ENCODE data around the gene CYB5R4. TPM values are rescaled to one million over a fixed set of nuclear protein-coding genes. Genes with fewer than 3 reads are reported as not detected.
"Not testable (repeated sequence)": the region's sequence is repeated elsewhere in the genome, so short reads cannot be mapped to it uniquely, and the experiment has no call there.

CYB5R4 gene
- total and polyA plus RNA-seq, 4 donors, result 11.1 to 14.8 (median 12.4) TPM

DNA sequence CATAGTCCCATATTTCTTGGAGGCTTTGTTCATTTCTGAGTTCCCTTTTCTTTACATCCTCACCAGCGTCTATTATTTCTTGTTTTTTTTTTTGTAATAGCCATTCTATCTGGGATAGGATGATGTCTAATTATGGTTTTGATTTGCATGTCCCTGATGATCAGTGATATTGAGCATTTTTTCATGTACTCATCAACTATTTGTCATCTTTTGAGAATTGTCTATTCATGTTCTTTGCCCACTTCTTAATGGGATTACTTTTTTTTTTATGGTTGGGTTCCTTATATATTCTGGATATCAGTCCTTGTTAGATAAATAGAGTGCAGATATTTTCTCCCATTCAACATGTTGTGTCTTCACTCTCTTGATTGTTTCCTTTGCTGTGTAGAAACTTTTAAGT, 42.1 kb downstream of the CYB5R4 start:
- H3K4me3 ChIP-seq (ENCODE audit: low read depth, low read length), result no peak overlapping the region
- no peaks in the 10 kb centered on the region for H3K36me3 ChIP-seq (ENCODE audit: control insufficient read depth, insufficient read depth, low read length)
- no peaks in the 10 kb centered on the region for H3K27me3 ChIP-seq (ENCODE audit: control insufficient read depth, insufficient read depth, low read length)
- WGBS (ENCODE audit: insufficient coverage), result no CpG with 5 or more reads among the region's 1 CpG
- H3K27ac ChIP-seq (ENCODE audit: low read depth, low read length), result no peak overlapping the region
- H3K4me1 ChIP-seq (ENCODE audit: control insufficient read depth, insufficient read depth, low read length), result no peaks in the 10 kb centered on the region
- no peak for DNase-seq (ENCODE audit: low read depth in 4 of 6, low spot score in 6 of 6)
- no peaks in the 10 kb centered on the region for H3K9me3 ChIP-seq (ENCODE audit: control insufficient read depth, insufficient read depth, low read length)

DNA sequence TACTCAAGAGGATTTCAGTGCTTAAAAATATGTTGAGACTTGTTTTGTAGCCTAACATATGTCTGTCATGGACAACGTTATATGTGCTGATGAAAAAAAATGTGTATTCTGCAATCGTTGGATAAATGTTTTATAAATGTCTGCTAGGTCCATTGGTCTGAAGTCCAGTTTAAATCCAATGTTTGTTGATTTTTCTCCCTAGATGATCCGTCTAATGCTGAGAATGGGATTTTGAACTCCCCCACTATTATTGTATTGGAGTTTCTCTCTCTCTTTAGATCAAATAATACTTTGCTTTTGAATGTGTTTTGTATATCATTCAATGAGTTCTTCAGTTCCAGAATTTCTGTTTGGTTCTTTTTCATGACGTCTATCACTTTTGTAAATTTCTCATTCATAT, 44.9 kb downstream of the CYB5R4 start:
- no peak overlapping the region for H3K4me3 ChIP-seq (ENCODE audit: low read depth, low read length)
- no peak overlapping the region for H3K27ac ChIP-seq (ENCODE audit: low read depth, low read length)
- WGBS (ENCODE audit: insufficient coverage), result no CpG with 5 or more reads among the region's 4 CpGs
- no peaks in the 10 kb centered on the region for H3K4me1 ChIP-seq (ENCODE audit: control insufficient read depth, insufficient read depth, low read length)
- no peaks in the 10 kb centered on the region for H3K9me3 ChIP-seq (ENCODE audit: control insufficient read depth, insufficient read depth, low read length)
- no peaks in the 10 kb centered on the region for H3K27me3 ChIP-seq (ENCODE audit: control insufficient read depth, insufficient read depth, low read length)
- no peaks in the 10 kb centered on the region for H3K36me3 ChIP-seq (ENCODE audit: control insufficient read depth, insufficient read depth, low read length)
- no peak for DNase-seq (ENCODE audit: low read depth in 4 of 6, low spot score in 6 of 6)

DNA sequence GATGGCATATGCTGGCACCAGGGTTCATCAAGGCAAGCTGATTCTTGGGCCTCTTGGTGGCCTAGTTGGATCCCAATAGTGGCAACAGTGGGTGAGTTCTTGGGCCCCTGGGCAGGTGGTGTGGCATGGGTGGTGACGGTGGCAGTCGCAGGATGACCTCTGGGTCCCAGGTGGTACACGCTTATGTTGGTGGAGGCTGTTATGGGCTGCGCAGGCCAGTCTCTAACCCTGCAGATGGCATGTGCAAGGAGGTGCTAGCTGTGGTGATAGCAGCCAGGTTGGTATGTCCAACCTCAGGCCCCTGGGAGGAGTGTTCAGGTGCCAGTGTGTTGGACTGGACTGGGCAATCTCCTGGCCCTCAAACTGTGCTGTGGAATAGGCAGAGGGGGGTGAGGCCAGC, 46.2 kb downstream of the CYB5R4 start:
- Histone ChIP-seq H3K36me3 (ENCODE audit: control insufficient read depth, insufficient read depth, low read length) (no peaks in the 10 kb centered on the region), H3K9me3 (ENCODE audit: control insufficient read depth, insufficient read depth, low read length) (no peaks in the 10 kb centered on the region), H3K27ac (ENCODE audit: low read depth, low read length) (no peak overlapping the region), H3K27me3 (ENCODE audit: control insufficient read depth, insufficient read depth, low read length) (no peaks in the 10 kb centered on the region), H3K4me1 (ENCODE audit: control insufficient read depth, insufficient read depth, low read length) (no peaks in the 10 kb centered on the region), H3K4me3 (ENCODE audit: low read depth, low read length) (no peak overlapping the region)
- 96% methylated on average over 4 of the region's 4 CpGs for WGBS (ENCODE audit: insufficient coverage)
- DNase-seq (ENCODE audit: low read depth in 4 of 6, low spot score in 6 of 6), result no peak

DNA sequence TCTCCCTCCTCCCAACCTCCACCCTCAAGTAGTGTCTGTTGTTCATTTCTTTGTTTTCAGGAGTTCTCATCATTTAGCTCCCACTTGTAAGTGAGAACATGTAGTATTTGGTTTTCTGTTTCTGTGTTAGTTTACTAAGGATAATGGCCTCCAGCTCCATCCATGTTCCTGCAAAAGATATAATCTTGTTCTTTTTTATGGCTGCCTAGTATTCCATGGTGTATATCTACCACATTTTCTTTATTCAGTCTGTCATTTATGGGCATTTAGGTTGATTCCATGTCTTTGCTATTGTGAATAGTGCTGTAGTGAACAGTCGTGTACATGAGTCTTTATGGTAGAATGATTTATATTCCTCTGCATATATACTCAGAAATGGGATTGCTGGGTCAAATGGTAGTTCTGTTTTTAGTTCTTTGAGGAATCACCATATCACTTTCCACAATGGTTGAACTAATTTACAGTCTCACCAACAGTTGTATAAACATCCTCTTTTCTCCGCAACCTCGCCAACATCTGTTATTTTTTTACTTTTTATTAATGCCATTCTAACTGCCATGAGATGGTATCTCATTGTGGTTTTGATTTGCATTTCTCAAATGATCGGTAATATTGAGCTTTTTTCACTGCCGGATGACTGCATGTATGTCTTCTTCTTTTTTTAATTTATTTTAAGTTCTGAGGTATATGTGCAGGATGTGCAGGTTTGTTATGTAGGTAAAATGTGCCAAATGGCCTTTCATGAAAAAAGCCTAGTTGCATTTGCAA, 48.3 kb downstream of the CYB5R4 start:
- H3K9me3 ChIP-seq (ENCODE audit: control insufficient read depth, insufficient read depth, low read length); H3K4me3 ChIP-seq (ENCODE audit: low read depth, low read length); DNase-seq (ENCODE audit: low read depth in 4 of 6, low spot score in 6 of 6); H3K36me3 ChIP-seq (ENCODE audit: control insufficient read depth, insufficient read depth, low read length); H3K27me3 ChIP-seq (ENCODE audit: control insufficient read depth, insufficient read depth, low read length); H3K27ac ChIP-seq (ENCODE audit: low read depth, low read length); H3K4me1 ChIP-seq (ENCODE audit: control insufficient read depth, insufficient read depth, low read length): not testable (repeated sequence)
- no CpG with 5 or more reads among the region's 5 CpGs for WGBS (ENCODE audit: insufficient coverage)

DNA sequence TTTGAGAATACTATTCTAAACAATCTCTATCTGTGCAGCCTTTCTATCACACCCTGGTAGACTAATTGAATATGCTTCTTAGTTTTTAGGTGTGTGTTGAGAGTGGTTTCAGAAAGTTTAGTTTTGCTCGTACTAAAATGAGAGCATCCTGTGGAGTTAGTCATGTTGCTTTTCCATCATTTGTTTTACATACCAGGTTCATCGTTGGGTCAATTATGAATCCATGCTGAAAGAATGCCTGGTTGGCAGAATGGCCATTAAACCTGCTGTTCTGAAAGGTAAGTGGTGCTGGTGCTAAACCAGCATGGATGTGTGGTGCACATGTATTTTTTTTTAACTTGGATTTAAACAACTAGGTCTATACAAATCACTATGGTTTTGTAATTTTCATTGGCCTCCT, 49.3 kb downstream of the CYB5R4 start:
- Histone ChIP-seq H3K4me1 (ENCODE audit: control insufficient read depth, insufficient read depth, low read length) (no peaks in the 10 kb centered on the region), H3K4me3 (ENCODE audit: low read depth, low read length) (no peak overlapping the region), H3K27ac (ENCODE audit: low read depth, low read length) (no peak overlapping the region), H3K27me3 (ENCODE audit: control insufficient read depth, insufficient read depth, low read length) (no peaks in the 10 kb centered on the region), H3K9me3 (ENCODE audit: control insufficient read depth, insufficient read depth, low read length) (no peaks in the 10 kb centered on the region), H3K36me3 (ENCODE audit: control insufficient read depth, insufficient read depth, low read length) (no peaks in the 10 kb centered on the region)
- DNase-seq (ENCODE audit: low read depth in 4 of 6, low spot score in 6 of 6), result no peak
- no CpG with 5 or more reads among the region's 2 CpGs for WGBS (ENCODE audit: insufficient coverage)

DNA sequence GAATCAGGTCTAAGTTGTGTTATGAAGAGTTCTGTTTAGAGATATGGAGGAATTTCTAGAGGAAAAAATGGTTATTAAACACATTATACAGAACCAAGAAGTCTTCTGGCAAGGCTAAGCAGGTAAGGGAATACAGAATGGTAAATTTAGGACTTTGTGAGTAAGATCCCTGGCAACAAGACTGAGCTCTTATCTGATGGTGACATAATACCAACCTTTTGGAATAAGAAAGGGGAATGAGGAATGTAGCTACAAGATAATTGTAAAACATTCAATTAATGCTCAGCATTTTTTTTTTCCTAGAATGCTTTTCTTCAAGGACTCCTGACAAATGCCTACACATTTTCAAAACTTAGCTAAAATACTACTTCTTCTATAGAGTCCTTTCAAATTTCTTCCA, 51.8 kb downstream of the CYB5R4 start:
- Histone ChIP-seq H3K9me3 (ENCODE audit: control insufficient read depth, insufficient read depth, low read length) (no peaks in the 10 kb centered on the region), H3K27me3 (ENCODE audit: control insufficient read depth, insufficient read depth, low read length) (no peaks in the 10 kb centered on the region), H3K4me3 (ENCODE audit: low read depth, low read length) (no peak overlapping the region), H3K4me1 (ENCODE audit: control insufficient read depth, insufficient read depth, low read length) (no peaks in the 10 kb centered on the region), H3K27ac (ENCODE audit: low read depth, low read length) (no peak overlapping the region), H3K36me3 (ENCODE audit: control insufficient read depth, insufficient read depth, low read length) (no peaks in the 10 kb centered on the region)
- no peak for DNase-seq (ENCODE audit: low read depth in 4 of 6, low spot score in 6 of 6)

DNA sequence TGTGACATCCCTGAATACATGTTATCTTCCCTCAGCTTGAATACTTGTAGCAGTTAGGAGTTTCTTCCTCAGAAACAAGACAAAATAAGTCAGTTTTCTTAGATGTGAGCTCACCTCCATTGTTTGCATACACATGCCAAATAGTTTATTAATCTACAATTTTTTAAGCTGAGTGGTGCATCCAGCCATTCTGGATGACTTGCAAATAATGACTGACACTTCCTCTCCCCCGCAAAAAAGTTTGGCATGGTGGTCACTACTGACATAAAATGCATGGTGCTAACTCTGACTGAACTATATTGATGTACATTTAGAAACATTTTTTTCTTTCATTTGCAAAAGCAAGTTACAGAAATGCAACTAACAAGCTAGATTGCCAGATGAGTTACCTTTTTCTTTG, 55.5 kb downstream of the CYB5R4 start:
- no peaks in the 10 kb centered on the region for H3K9me3 ChIP-seq (ENCODE audit: control insufficient read depth, insufficient read depth, low read length)
- H3K36me3 ChIP-seq (ENCODE audit: control insufficient read depth, insufficient read depth, low read length), result no peaks in the 10 kb centered on the region
- no peaks in the 10 kb centered on the region for H3K4me1 ChIP-seq (ENCODE audit: control insufficient read depth, insufficient read depth, low read length)
- H3K4me3 ChIP-seq (ENCODE audit: low read depth, low read length), result no peak overlapping the region
- no peak for DNase-seq (ENCODE audit: low read depth in 4 of 6, low spot score in 6 of 6)
- WGBS (ENCODE audit: insufficient coverage), result no CpG with 5 or more reads among the region's 1 CpG
- H3K27ac ChIP-seq (ENCODE audit: low read depth, low read length), result no peak overlapping the region
- no peaks in the 10 kb centered on the region for H3K27me3 ChIP-seq (ENCODE audit: control insufficient read depth, insufficient read depth, low read length)

DNA sequence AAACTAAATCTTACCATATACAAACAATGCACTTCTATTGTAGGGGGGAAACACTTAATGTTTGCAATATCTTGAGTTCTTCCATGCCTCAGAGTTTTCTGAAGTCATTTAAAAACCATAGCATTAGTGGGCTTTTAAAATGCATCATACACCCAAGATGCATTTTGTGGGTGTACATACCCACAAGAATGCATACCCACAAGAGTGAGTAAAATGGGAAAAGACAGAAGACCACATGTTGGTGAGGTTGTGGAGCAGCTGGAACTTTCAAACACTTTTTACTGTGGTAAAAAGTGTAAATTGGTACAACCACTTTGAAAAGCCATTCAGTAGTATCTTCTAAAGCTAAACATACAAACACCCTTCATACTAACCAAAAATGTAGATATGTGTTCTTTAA, 57.5 kb downstream of the CYB5R4 start:
- DNase-seq (ENCODE audit: low read depth in 4 of 6, low spot score in 6 of 6), result no peak
- H3K27ac ChIP-seq (ENCODE audit: low read depth, low read length), result no peak overlapping the region

DNA sequence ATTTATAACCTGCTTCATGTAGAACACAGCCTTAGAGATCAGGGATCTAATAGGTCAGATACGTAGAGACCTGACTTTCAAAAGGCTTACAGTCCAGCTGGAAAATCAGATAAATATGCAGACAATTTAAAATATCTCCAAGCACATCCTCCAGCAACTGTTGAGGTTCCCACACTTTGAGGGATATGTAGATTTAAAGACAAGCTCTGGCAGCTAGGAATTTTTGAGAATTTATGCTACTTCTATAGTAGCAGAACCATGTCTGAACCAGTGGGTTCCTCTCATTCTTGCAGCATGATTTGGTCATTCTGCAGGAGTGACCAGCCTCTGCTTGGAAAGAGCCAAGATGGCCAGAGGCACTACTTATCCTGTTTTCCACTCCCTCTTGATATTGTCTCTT, 60.5 kb downstream of the CYB5R4 start:
- no peaks in the 10 kb centered on the region for H3K9me3 ChIP-seq (ENCODE audit: control insufficient read depth, insufficient read depth, low read length)
- H3K27ac ChIP-seq (ENCODE audit: low read depth, low read length), result no peak overlapping the region
- DNase-seq (ENCODE audit: low read depth in 4 of 6, low spot score in 6 of 6), result no peak
- no peak overlapping the region for H3K4me3 ChIP-seq (ENCODE audit: low read depth, low read length)
- no CpG with 5 or more reads among the region's 1 CpG for WGBS (ENCODE audit: insufficient coverage)
- H3K36me3 ChIP-seq (ENCODE audit: control insufficient read depth, insufficient read depth, low read length), result no peaks in the 10 kb centered on the region
- no peaks in the 10 kb centered on the region for H3K27me3 ChIP-seq (ENCODE audit: control insufficient read depth, insufficient read depth, low read length)
- H3K4me1 ChIP-seq (ENCODE audit: control insufficient read depth, insufficient read depth, low read length), result no peaks in the 10 kb centered on the region

More for the DNA sequence above, 57.5 kb downstream of the CYB5R4 start:
- no peak overlapping the region for H3K4me3 ChIP-seq (ENCODE audit: low read depth, low read length)
- H3K36me3 ChIP-seq (ENCODE audit: control insufficient read depth, insufficient read depth, low read length), result no peaks in the 10 kb centered on the region
- H3K9me3 ChIP-seq (ENCODE audit: control insufficient read depth, insufficient read depth, low read length), result no peaks in the 10 kb centered on the region
- no peaks in the 10 kb centered on the region for H3K4me1 ChIP-seq (ENCODE audit: control insufficient read depth, insufficient read depth, low read length)
- H3K27me3 ChIP-seq (ENCODE audit: control insufficient read depth, insufficient read depth, low read length), result no peaks in the 10 kb centered on the region

DNA sequence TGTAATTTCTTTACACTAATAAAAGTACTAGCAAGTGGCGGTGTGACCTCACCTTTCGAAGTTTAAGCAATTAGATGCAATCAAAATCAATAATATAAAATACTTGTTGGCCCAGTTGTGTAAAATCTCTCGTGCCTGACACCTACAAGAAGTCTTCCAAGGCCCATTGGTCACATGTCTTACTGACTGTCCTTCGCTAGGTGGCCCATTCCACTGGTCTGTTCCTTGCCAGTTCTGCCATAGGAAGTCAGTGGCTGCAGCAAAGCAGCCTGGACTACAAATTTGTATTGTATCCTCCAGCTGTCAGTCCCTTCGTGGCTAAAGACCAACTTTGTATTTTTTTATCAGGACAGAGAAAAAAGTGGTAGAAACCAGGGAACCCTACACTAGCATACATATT, 61.8 kb downstream of the CYB5R4 start:
- 100% methylated on average over 1 of the region's 5 CpGs for WGBS (ENCODE audit: insufficient coverage)
- H3K27me3 ChIP-seq (ENCODE audit: control insufficient read depth, insufficient read depth, low read length), result no peaks in the 10 kb centered on the region
- H3K27ac ChIP-seq (ENCODE audit: low read depth, low read length), result no peak overlapping the region
- no peaks in the 10 kb centered on the region for H3K36me3 ChIP-seq (ENCODE audit: control insufficient read depth, insufficient read depth, low read length)
- H3K9me3 ChIP-seq (ENCODE audit: control insufficient read depth, insufficient read depth, low read length), result no peaks in the 10 kb centered on the region
- no peak overlapping the region for H3K4me3 ChIP-seq (ENCODE audit: low read depth, low read length)
- no peak for DNase-seq (ENCODE audit: low read depth in 4 of 6, low spot score in 6 of 6)
- no peaks in the 10 kb centered on the region for H3K4me1 ChIP-seq (ENCODE audit: control insufficient read depth, insufficient read depth, low read length)

All from spinal cord (tissue), 10 donors.